Activated CD4-positive, alpha-beta T cell treated with anti-CD3 and anti-CD28 coated beads, Interleukin-2, amount 10 ng/mL, durations not matched to agents 24 days and 14 days (primary cell): ENCODE measurements around the gene LARP1B. TPM values are rescaled to one million over a fixed set of nuclear protein-coding genes. Genes with fewer than 3 reads are reported as not detected.
"Not testable (repeated sequence)": the region's sequence is repeated elsewhere in the genome, so short reads cannot be mapped to it uniquely, and the experiment has no call there.

Experiments used
- DNase-seq: peaks from one replicate; pipeline ENCODE4 v3.0.0; 2022
- H3K27ac Mint-ChIP-seq: one replicate; pipeline ENCODE4 v1.8.0; 2022; ENCODE audit warnings: mild to moderate bottlenecking, mixed read lengths
- H3K27me3 Mint-ChIP-seq: one replicate; pipeline ENCODE4 v1.8.0; 2022; ENCODE audit warnings: mixed read lengths
- H3K36me3 Mint-ChIP-seq: one replicate; pipeline ENCODE4 v1.8.0; 2022; ENCODE audit warnings: low read depth, mild to moderate bottlenecking, mixed read lengths
- H3K4me1 Mint-ChIP-seq: one replicate; pipeline ENCODE4 v1.8.0; 2021; ENCODE audit warnings: mixed read lengths
- H3K4me3 Mint-ChIP-seq: one replicate; pipeline ENCODE4 v1.8.0; 2022; ENCODE audit warnings: mild to moderate bottlenecking, moderate library complexity, mixed read lengths
- H3K9me3 Mint-ChIP-seq: one replicate; pipeline ENCODE4 v1.8.0; 2021; ENCODE audit warnings: mixed read lengths
- intact Hi-C: fragments of 100-400 bp; cut with micrococcal nuclease; formaldehyde crosslinking; loops from one replicate; pipeline ENCODE4 v1.15.1; 2023
- total RNA-seq: library from RNA; stranded (reverse); gene quantifications from 2 replicates; pipeline ENCODE4 v1.2.3, GENCODE V29; 2022

The LARP1B gene
- total RNA-seq, 1 donor from 2014 or later = 32.6 TPM

GRCh38 chr4:128220286-128221235 lies 159.4 kb downstream of the LARP1B start:
- H3K36me3 Mint-ChIP-seq = no peaks in the 10 kb centered on the region
- no peaks in the 10 kb centered on the region for H3K9me3 Mint-ChIP-seq
- no peaks in the 10 kb centered on the region for H3K4me1 Mint-ChIP-seq
- no peaks in the 10 kb centered on the region for H3K27me3 Mint-ChIP-seq
- H3K4me3 Mint-ChIP-seq = no peak overlapping the region
- intact Hi-C loops = loop anchor here (2.0 kb wide), 1 partner anchor 30 kb away; no protein-coding TSS in a partner anchor
- no peak for DNase-seq
- no peak overlapping the region for H3K27ac Mint-ChIP-seq

GRCh38 chr4:128221586-128221985 lies 160.5 kb downstream of the LARP1B start:
- no peaks in the 10 kb centered on the region for H3K36me3 Mint-ChIP-seq
- intact Hi-C loops = loop anchor here (2.0 kb wide), 1 partner anchor 31 kb away; no protein-coding TSS in a partner anchor
- no peak overlapping the region for H3K27ac Mint-ChIP-seq
- no peak for DNase-seq
- H3K27me3 Mint-ChIP-seq = peaks cover 2% of the 10 kb centered on the region
- H3K4me3 Mint-ChIP-seq = no peak overlapping the region
- H3K9me3 Mint-ChIP-seq = no peaks in the 10 kb centered on the region
- no peaks in the 10 kb centered on the region for H3K4me1 Mint-ChIP-seq

DNA sequence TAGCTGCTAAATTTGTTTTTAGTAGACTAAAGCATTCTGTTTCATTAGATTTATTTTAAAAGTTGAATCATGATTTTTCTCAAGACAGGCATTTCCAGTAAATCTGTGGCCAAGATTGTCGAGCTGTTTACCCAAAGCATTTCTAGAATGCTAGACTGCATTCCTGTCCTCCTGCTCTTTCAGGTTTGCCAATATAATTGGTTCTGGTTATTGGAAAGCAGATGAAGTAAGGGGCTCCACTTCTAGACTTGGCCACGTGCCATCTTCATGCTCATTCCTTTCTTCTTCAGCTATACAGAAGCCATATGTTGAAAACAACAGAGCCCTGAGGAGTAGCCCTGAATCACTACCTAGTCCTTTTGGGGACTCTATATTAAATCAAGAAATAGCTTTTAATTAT lies 164.0 kb downstream of the LARP1B start:
- intact Hi-C loops = no loop called here
- Mint-ChIP-seq H3K9me3 (no peaks in the 10 kb centered on the region), H3K4me1 (no peaks in the 10 kb centered on the region), H3K4me3 (no peak overlapping the region), H3K27ac (no peak overlapping the region), H3K27me3 (peaks cover 2% of the 10 kb centered on the region), H3K36me3 (no peaks in the 10 kb centered on the region)
- no peak for DNase-seq

GRCh38 chr4:128227991-128228571 lies 167.0 kb downstream of the LARP1B start:
- no peaks in the 10 kb centered on the region for H3K9me3 Mint-ChIP-seq
- intact Hi-C loops = no loop called here
- H3K4me1 Mint-ChIP-seq = no peaks in the 10 kb centered on the region
- no peak for DNase-seq
- H3K36me3 Mint-ChIP-seq = no peaks in the 10 kb centered on the region
- no peak overlapping the region for H3K27ac Mint-ChIP-seq
- no peak overlapping the region for H3K4me3 Mint-ChIP-seq
- peaks cover 2% of the 10 kb centered on the region for H3K27me3 Mint-ChIP-seq

DNA sequence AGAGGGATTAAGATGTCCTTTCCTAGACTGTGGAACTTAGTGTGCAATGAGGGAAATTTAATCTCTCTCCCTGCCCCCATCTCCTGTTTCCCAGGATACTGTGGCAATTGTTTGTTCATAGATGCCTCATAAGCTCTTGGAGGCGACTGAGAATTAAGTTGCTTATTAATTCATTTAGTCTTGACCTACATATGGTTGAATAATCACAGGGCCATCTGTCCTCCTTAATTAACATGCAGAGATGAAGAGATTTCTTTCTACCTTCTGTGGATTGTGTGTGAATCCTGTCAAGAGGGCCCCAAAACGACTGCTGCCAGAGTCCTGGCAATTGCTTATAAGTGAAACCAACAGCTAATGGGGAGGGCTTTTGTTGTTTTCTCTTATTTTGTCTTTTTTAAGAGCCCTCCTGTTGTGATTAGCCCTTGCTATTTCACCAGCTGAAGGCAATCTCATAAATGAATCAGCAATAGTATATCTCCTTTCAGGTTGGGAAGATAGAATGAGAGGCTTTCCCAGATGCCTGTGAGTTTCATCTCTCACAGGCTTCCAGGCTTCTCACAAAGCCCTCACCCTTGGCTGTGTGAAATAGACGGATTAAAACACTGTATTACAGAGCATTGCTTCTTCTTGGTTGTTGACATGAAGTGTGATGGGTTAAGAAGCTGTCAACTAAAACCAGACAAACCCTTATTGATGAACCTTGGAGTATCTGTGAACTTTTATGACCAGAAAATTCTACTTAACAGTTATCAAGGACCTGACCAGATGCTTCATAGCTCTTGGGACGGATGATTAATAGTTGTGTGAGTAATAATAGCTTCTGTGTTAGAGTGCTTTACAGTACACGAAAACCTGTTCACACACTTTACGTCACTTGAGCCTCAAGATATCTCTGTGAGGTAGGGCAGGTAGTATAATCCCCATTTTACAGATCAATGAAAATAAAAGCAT lies 168.0 kb downstream of the LARP1B start:
- Mint-ChIP-seq H3K27ac (no peak overlapping the region), H3K36me3 (no peaks in the 10 kb centered on the region), H3K4me1 (no peaks in the 10 kb centered on the region), H3K4me3 (no peak overlapping the region), H3K9me3 (no peaks in the 10 kb centered on the region), H3K27me3 (peaks cover 2% of the 10 kb centered on the region)
- no peak for DNase-seq
- intact Hi-C loops = no loop called here

- DNase-seq = no peak
- intact Hi-C loops = no loop called here
- Mint-ChIP-seq H3K36me3 (no peaks in the 10 kb centered on the region), H3K4me3 (no peak overlapping the region), H3K27me3 (no peaks in the 10 kb centered on the region), H3K9me3 (no peaks in the 10 kb centered on the region), H3K27ac (no peak overlapping the region), H3K4me1 (no peaks in the 10 kb centered on the region)
These were observed 171.6 kb downstream of the LARP1B start for GRCh38 chr4:128232719-128233118.

DNA sequence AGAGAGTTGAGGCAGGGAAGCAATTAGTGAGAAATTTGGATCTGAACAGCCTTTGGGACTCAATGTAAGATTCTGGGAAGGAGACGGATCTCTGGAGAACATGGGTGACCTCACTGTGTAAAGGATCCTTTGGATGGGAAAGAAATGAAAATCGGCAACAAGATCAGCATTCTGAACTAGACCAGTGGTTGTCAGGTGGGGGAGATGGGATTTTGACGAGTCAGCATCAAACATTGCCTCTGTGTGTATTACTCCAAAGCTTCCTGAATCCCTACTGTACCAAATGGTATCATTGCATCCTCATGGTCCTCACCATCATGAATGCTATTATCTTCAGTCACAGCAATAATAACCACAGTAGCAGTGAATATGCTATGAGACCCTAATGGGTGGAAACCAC lies 173.7 kb downstream of the LARP1B start:
- H3K27me3 Mint-ChIP-seq = no peaks in the 10 kb centered on the region
- no peak for DNase-seq
- intact Hi-C loops = no loop called here
- H3K36me3 Mint-ChIP-seq = no peaks in the 10 kb centered on the region
- H3K9me3 Mint-ChIP-seq = no peaks in the 10 kb centered on the region
- H3K4me1 Mint-ChIP-seq = no peaks in the 10 kb centered on the region
- no peak overlapping the region for H3K27ac Mint-ChIP-seq
- H3K4me3 Mint-ChIP-seq = no peak overlapping the region

GRCh38 chr4:128241019-128241418 lies 179.9 kb downstream of the LARP1B start:
- DNase-seq = no peak
- Mint-ChIP-seq H3K9me3 (peaks cover 4% of the 10 kb centered on the region), H3K36me3 (no peaks in the 10 kb centered on the region), H3K4me3 (no peak overlapping the region), H3K4me1 (no peaks in the 10 kb centered on the region), H3K27ac (no peak overlapping the region), H3K27me3 (peaks cover 2% of the 10 kb centered on the region)
- intact Hi-C loops = no loop called here

DNA sequence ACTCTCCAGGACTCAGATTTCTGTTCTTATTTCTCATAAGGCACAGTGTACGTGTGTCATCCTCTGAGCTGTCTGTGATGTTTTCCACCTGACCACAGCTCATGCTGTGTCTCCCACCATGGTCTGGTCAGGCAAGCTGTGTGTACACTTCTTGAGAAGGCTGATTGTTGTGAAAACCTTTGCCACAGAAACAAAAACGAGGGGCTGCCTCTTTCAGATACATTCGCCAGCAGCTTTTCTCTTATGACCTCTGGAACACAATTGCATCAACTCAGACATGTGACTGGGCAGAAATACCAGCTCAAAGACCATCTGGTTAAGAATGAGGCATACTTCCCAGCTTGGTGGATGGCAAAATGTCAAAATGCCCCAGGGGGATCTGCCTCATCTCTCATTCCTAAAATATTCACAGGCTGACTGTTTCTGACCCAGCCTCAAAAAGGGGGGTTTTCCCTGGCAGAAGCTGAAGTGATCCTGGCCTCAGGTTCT lies 180.4 kb downstream of the LARP1B start:
- peaks cover 4% of the 10 kb centered on the region for H3K9me3 Mint-ChIP-seq
- peaks cover 2% of the 10 kb centered on the region for H3K27me3 Mint-ChIP-seq
- H3K4me3 Mint-ChIP-seq = no peak overlapping the region
- H3K4me1 Mint-ChIP-seq = no peaks in the 10 kb centered on the region
- H3K36me3 Mint-ChIP-seq = no peaks in the 10 kb centered on the region
- DNase-seq = no peak
- intact Hi-C loops = no loop called here
- H3K27ac Mint-ChIP-seq = no peak overlapping the region

DNA sequence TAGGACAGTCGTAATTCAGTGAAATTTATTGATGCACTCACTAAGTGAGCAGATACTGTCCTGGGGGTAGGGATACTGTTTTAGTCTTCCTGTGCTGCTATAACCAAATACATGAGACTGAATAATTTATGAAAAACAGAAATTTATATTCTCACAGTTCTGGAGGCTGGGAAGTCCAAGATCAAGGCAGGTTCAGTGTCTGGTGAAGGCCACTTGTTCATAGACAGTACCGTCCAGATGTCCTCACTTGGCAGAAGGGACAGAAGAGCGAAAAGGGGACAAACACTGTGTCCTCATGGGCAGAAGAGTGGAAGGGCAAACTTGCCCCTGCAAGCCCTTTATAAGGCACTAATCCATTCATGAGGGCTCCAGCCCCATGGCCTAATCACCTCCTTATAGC lies 180.9 kb downstream of the LARP1B start:
- H3K36me3 Mint-ChIP-seq = no peaks in the 10 kb centered on the region
- peaks cover 2% of the 10 kb centered on the region for H3K27me3 Mint-ChIP-seq
- H3K27ac Mint-ChIP-seq = no peak overlapping the region
- peaks cover 4% of the 10 kb centered on the region for H3K9me3 Mint-ChIP-seq
- intact Hi-C loops = no loop called here
- H3K4me1 Mint-ChIP-seq = no peaks in the 10 kb centered on the region
- DNase-seq = no peak
- H3K4me3 Mint-ChIP-seq = no peak overlapping the region

- intact Hi-C loops = no loop called here
- no peaks in the 10 kb centered on the region for H3K4me1 Mint-ChIP-seq
- no peaks in the 10 kb centered on the region for H3K36me3 Mint-ChIP-seq
- H3K4me3 Mint-ChIP-seq = no peak overlapping the region
- peaks cover 2% of the 10 kb centered on the region for H3K27me3 Mint-ChIP-seq
- no peak overlapping the region for H3K27ac Mint-ChIP-seq
- H3K9me3 Mint-ChIP-seq = peaks cover 4% of the 10 kb centered on the region
- no peak for DNase-seq
These were observed 181.5 kb downstream of the LARP1B start for GRCh38 chr4:128242601-128243000.

GRCh38 chr4:128244379-128244778 lies 183.3 kb downstream of the LARP1B start:
- no peak overlapping the region for H3K4me3 Mint-ChIP-seq
- intact Hi-C loops = no loop called here
- no peaks in the 10 kb centered on the region for H3K36me3 Mint-ChIP-seq
- no peak overlapping the region for H3K27ac Mint-ChIP-seq
- peak; percentile 19 for DNase-seq
- H3K9me3 Mint-ChIP-seq = peaks cover 8% of the 10 kb centered on the region
- no peaks in the 10 kb centered on the region for H3K4me1 Mint-ChIP-seq
- H3K27me3 Mint-ChIP-seq = peaks cover 2% of the 10 kb centered on the region

GRCh38 chr4:128245391-128245790 lies 184.3 kb downstream of the LARP1B start:
- H3K4me1 Mint-ChIP-seq, H3K27me3 Mint-ChIP-seq, DNase-seq, H3K36me3 Mint-ChIP-seq, H3K27ac Mint-ChIP-seq, H3K4me3 Mint-ChIP-seq, intact Hi-C loops: not testable (repeated sequence)
- H3K9me3 Mint-ChIP-seq = peaks cover 10% of the 10 kb centered on the region
